AG09319 (cell line): ENCODE data around the gene SH3D19.

ENCODE experiments used
- DNase-seq: peaks from one replicate; pipeline ENCODE4 v3.0.0-alpha.2; 2010; ENCODE audit warnings: low read depth; ENCODE audit errors: extremely low read depth
- CTCF ChIP-seq: IDR thresholded peaks from 2 replicates; pipeline ENCODE4 v1.5.1; 2011; ENCODE audit warnings: low read depth, mild to moderate bottlenecking, inconsistent platforms, low read length, moderate library complexity

Gene SH3D19

GRCh38 chr4:151325111-151325948 is at the start of gene SH3D19:
TSS of gene SH3D19 (minus strand) at chr4:151325605. CDS start at chr4:151325352, 253 bp downstream.
- no peak for TF ChIP-seq CTCF
- peak; percentile 20 for DNase-seq

GRCh38 chr4:151362404-151363164 is 37.2 kb upstream of the SH3D19 start:
- DNase-seq = peak; percentile 58
- no peak; the same call in none of the 2 replicates for TF ChIP-seq CTCF

- no peak for DNase-seq
- no peak for TF ChIP-seq CTCF
Observed at GRCh38 chr4:151361966-151362365, 36.6 kb upstream of the SH3D19 start.

- no peak for TF ChIP-seq CTCF
- DNase-seq = no peak
Observed at GRCh38 chr4:151361126-151361525, 35.7 kb upstream of the SH3D19 start.

GRCh38 chr4:151359576-151359975 is 34.2 kb upstream of the SH3D19 start:
- no peak for DNase-seq
- no peak for TF ChIP-seq CTCF

GRCh38 chr4:151358266-151358665 is 32.9 kb upstream of the SH3D19 start:
- TF ChIP-seq CTCF = no peak
- DNase-seq = no peak

- TF ChIP-seq CTCF = no peak
- DNase-seq = no peak
Observed at GRCh38 chr4:151356510-151356909, 31.1 kb upstream of the SH3D19 start.
